Natural killer cell treated with Interleukin-12 subunit alpha and Interleukin-12 subunit beta and Interleukin-15 and Interleukin-18, amount 100 ng/mL, for 72 hours (primary cell): ENCODE measurements around the gene PRCP. TPM values are rescaled to one million over a fixed set of nuclear protein-coding genes. Genes with fewer than 3 reads are reported as not detected.
"Not testable (repeated sequence)": the region's sequence is repeated elsewhere in the genome, so short reads cannot be mapped to it uniquely, and the experiment has no call there.

Source experiments
- ATAC-seq, 2 donors: fragments of 150-1000 bp; cut with Tn5 transposase in 1 of 2; sonication (Bioruptor Pico), chemical (Tn5 transposase) in 1 of 2; 2 replicates each; pipeline ENCODE4 v1.10.0; 2021
- DNase-seq: peaks from one replicate; pipeline ENCODE4 v3.0.0; 2022; ENCODE audit warnings: low spot score
- H3K27ac Mint-ChIP-seq, 2 donors: 1 replicate in 1 of 2; 2 replicates in 1 of 2; pipeline ENCODE4 v1.8.0; 2022; ENCODE audit warnings: mixed read lengths in 2 of 2, mild to moderate bottlenecking in 1 of 2, moderate library complexity in 1 of 2
- H3K27me3 Mint-ChIP-seq, 2 donors: 1 replicate in 1 of 2; 2 replicates in 1 of 2; pipeline ENCODE4 v1.8.0; 2022; ENCODE audit warnings: mixed read lengths in 2 of 2
- H3K36me3 Mint-ChIP-seq: one replicate; pipeline ENCODE4 v1.8.0; 2022; ENCODE audit warnings: mixed read lengths
- H3K4me1 Mint-ChIP-seq, 2 donors: 1 replicate in 1 of 2; 2 replicates in 1 of 2; pipeline ENCODE4 v1.8.0; 2022; ENCODE audit warnings: low read depth in 2 of 2, mixed read lengths in 2 of 2, mild to moderate bottlenecking in 1 of 2
- H3K4me3 Mint-ChIP-seq: one replicate; pipeline ENCODE4 v1.8.0; 2022; ENCODE audit warnings: mixed read lengths
- H3K9me3 Mint-ChIP-seq: 2 replicates; pipeline ENCODE4 v1.8.0; 2022; ENCODE audit warnings: mixed read lengths
- total RNA-seq, 2 donors: library from RNA; stranded (reverse); gene quantifications; one replicate each; pipeline ENCODE4 v1.2.3, GENCODE V29; 2022

The PRCP gene
- total RNA-seq, 2 donors from 2014 or later: 16.9 to 21.1 TPM

DNA sequence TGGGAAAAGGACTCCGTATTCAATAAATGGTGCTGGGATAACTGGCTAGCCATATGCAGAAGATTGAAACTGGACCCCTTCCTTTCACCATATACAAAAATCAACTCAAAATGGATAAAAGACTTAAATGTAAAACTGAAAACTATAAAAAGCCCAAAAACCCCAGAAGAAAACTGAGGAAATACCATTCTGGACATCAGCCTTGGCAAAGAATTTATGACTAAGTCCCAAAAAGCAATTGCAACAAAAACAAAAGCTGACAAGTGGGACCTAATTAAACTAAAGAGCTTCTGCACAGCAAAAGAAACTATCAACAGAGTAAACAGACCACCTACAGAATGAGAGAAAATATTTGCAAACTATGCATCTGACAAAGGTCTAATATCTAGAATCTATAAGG, 45.3 kb downstream of the PRCP start:
- DNase-seq, H3K27me3 Mint-ChIP-seq, H3K27ac Mint-ChIP-seq, H3K4me1 Mint-ChIP-seq, H3K4me3 Mint-ChIP-seq, H3K9me3 Mint-ChIP-seq, H3K36me3 Mint-ChIP-seq, ATAC-seq: not testable (repeated sequence)

DNA sequence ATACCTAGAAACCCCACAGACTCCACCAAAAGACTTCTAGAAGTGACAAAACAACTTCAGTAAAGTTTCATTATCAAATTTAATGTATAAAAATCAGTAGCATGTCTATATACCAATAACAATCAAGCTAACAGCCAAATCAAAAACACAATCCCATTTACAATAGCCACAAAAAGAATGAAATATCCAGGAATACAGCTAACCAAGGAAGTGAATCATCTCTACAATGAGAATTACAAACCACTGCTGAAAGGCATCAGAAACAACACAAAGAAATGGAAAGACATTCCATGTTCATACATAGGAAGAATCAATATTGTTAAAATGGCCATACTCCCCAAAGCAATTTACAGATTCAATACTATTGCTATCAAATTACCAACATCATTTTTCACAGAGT, 46.0 kb downstream of the PRCP start:
- Mint-ChIP-seq H3K4me3 (no peak overlapping the region), H3K4me1 (peaks cover 7% of the 10 kb centered on the region in 2 donors), H3K9me3 (no peaks in the 10 kb centered on the region), H3K36me3 (no peaks in the 10 kb centered on the region), H3K27me3 (no peaks in the 10 kb centered on the region), H3K27ac (no peak overlapping the region)
- no peak for ATAC-seq
- no peak for DNase-seq

DNA sequence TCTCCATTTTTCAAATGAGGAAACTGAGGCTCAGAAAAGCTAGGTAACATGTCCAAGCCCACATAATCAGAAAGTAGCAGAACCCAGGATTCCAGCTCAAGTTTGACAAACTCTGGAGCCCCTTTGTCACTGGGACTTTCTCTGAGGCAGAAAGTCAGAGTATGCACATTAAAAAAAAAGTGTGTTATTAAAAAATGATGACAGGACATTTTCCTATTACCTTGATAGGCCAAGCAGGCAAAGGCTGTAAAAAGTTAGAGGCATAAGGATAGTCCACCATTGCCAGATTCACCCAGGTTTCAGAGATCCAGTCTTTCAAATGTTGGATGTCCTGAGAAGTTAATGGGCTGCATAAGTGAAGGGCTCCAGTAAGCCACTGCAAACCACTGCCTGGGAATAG, 51.4 kb downstream of the PRCP start:
- Mint-ChIP-seq H3K36me3 (no peaks in the 10 kb centered on the region), H3K4me1 (peaks cover 0 to under 1% of the 10 kb centered on the region in 2 donors), H3K27ac (no peak overlapping the region), H3K4me3 (no peak overlapping the region), H3K27me3 (no peaks in the 10 kb centered on the region), H3K9me3 (no peaks in the 10 kb centered on the region)
- DNase-seq (no peak), ATAC-seq (no peak)

DNA sequence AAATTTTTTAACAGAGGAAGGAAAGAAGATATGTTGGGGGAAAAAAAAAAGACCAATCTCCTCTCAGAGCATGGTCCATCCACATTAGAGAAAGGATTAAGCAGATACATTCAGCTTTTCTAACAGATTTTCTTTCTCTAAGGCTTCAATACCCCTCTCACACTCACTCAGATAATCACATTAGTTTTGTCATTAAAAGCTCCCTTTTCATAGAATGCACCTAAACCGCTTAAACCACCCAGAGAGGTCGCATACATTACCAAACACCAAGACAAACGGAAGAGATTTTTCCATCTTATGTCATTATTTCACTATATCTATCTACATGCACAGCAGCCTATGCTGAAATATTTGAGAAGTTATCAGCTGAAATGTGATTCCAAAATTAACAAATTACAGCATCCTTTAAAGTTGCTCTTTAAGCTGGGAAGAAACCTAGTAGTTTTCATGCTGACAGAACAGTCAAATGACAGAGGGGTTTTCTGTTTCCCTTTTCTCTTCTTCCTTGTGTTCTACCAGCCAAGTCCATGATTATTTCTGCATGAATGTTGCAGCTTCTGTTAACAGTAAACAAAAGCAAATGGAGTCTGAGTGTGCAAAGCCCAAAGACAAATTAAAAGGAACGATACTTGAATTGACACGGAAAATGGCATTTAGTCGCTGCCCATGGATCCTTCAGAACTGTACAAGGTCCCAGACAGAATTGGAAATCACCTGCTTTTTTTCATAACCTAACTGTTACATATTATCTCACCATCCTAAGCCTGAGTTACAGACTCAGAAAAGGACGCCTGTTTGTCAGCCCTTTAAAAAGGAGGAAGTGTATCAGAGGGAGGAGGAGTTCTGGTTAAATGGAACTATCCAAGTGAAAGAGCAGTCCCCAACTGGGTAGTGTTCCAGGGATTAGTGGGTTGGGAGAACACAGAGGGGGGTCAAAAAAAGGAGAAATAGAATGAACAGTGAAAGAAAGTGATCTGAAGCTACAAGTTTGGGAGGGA, 54.6 kb downstream of the PRCP start:
- Mint-ChIP-seq H3K36me3 (peaks cover 4% of the 10 kb centered on the region), H3K27ac (no peak overlapping the region)

DNA sequence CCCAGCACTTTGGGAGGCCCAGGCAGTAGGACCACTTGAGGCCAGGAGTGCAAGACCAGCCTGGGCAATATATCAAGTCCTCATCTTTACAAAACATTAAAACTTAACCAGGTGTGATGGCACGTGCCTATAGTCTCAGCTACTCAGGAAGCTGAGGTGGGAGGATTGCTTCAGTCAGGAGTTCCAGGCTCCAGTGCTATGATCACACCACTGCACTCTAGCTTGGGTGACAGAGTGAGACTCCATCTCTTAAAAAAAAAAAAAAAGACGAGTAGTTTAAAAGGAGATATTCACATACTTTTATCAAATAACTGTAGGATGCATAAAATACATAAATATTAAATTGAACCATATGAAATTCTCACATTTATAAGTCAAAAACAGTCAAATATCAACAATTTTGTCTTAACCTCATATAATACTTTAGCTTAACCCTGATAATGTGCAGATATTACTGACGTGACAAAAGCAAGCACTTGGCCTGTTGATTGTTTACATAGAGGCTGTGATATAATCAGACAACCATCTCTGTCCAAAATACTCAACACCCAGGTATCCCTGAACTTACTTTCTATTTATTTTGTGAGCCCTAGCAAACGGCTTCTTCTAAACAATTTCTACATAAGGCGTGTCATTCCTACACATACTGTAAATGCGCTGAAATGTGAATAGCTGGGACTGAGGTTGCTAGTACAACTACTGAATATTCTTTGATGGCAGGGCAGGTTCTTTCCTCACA, 57.0 kb downstream of the PRCP start:
- Mint-ChIP-seq H3K4me1 (no peaks in the 10 kb centered on the region), H3K9me3 (no peaks in the 10 kb centered on the region), H3K27me3 (no peaks in the 10 kb centered on the region), H3K4me3 (no peak overlapping the region), H3K27ac (no peak overlapping the region), H3K36me3 (peaks cover 6% of the 10 kb centered on the region)
- DNase-seq: no peak
- no peak for ATAC-seq

More for the DNA sequence above, 54.6 kb downstream of the PRCP start:
- H3K27me3 Mint-ChIP-seq: no peaks in the 10 kb centered on the region
- H3K4me1 Mint-ChIP-seq: no peaks in the 10 kb centered on the region
- H3K4me3 Mint-ChIP-seq: no peak overlapping the region
- DNase-seq (no peak), ATAC-seq (no peak)
- H3K9me3 Mint-ChIP-seq: no peaks in the 10 kb centered on the region

DNA sequence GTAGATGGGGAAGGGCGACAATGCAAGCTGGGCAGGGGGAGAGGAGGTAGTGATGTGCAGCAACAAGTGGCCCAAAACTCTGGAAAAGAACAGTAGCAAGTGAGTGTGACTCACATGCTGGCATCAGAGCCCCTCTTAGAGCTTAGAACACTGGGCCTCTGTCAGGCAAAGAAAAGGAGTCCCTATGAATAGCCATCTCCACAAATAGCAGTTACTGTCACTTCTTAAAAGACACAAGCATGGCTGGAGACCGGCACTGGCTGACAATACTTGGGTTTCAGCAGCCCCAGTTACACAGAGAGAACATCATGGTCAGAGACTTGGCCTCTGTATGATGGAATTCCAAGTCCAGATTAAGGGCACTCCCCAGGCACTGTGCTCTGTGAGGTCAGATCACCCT, 58.2 kb downstream of the PRCP start:
- no peaks in the 10 kb centered on the region for H3K27me3 Mint-ChIP-seq
- no peak for ATAC-seq
- DNase-seq: no peak
- H3K4me3 Mint-ChIP-seq: no peak overlapping the region
- no peaks in the 10 kb centered on the region for H3K9me3 Mint-ChIP-seq
- H3K36me3 Mint-ChIP-seq: peaks cover 10% of the 10 kb centered on the region
- H3K27ac Mint-ChIP-seq: no peak overlapping the region
- H3K4me1 Mint-ChIP-seq: no peaks in the 10 kb centered on the region

DNA sequence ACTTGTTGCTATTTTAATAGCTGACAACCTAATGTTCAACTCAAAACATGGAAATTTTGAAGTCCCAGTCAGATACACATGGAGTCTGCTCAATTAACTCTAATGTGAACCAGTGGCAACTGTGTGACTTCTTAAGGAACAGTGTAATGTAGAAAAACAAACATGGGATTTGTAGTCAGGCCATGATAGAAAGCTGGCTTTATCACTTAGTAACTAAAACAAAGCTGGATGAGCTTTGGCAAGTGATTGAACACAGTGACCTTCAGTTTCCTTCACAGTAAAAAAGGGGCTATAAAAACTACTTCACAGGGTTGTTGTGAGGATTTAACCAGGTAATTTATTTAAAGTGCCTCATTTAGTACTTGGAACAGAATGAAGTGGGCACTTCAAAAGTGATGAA, 62.6 kb downstream of the PRCP start:
- Mint-ChIP-seq H3K27me3 (no peaks in the 10 kb centered on the region), H3K4me1 (no peaks in the 10 kb centered on the region), H3K36me3 (peaks cover 17% of the 10 kb centered on the region), H3K27ac (no peak overlapping the region), H3K9me3 (no peaks in the 10 kb centered on the region), H3K4me3 (no peak overlapping the region)
- ATAC-seq (no peak), DNase-seq (no peak)

DNA sequence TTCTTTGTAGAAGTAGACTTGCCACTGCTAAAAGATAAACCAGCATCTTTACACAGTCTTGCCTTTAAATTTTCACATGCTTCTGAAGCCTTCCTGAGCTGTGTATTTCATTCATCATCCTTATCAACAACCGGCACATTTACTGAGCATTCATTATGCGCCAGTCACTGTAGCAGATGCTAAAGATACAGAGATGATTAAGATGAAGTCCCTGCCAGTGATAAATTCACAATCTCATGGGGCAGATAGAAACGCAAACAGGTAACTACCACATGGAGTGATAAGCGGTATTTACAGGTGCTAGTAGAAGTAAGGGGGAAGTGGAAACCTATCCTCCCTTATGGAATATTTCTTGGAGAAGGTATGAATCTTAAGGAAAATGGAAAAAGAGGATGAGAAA, 67.2 kb downstream of the PRCP start:
- H3K4me3 Mint-ChIP-seq: no peak overlapping the region
- ATAC-seq: no peak

DNA sequence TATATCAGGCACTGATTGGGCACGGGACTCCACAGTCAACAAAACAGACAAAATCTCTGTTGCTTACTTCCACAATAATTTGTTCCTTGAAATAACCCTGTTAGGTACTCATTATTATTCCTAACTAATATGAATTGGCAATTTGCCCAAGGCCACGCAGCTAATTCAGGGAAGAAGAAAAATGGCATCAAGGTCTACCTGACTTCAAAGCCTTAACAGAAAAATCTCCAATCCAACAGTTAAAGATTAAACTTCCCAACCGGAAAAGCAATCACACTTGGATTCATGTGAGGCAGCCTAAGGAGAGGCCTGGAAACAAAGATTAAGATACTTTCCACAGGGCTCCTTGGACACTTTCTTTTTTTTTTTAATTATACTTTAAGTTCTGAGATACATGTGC, 68.9 kb downstream of the PRCP start:
- no peak for ATAC-seq
- Mint-ChIP-seq H3K9me3 (no peaks in the 10 kb centered on the region), H3K27ac (no peak overlapping the region), H3K4me3 (no peak overlapping the region), H3K27me3 (no peaks in the 10 kb centered on the region), H3K36me3 (peaks cover 10% of the 10 kb centered on the region), H3K4me1 (no peaks in the 10 kb centered on the region)
- no peak for DNase-seq

More for the DNA sequence above, 67.2 kb downstream of the PRCP start:
- Mint-ChIP-seq H3K9me3 (no peaks in the 10 kb centered on the region), H3K27me3 (no peaks in the 10 kb centered on the region), H3K27ac (no peak overlapping the region), H3K36me3 (peaks cover 14% of the 10 kb centered on the region), H3K4me1 (no peaks in the 10 kb centered on the region)
- no peak for DNase-seq

DNA sequence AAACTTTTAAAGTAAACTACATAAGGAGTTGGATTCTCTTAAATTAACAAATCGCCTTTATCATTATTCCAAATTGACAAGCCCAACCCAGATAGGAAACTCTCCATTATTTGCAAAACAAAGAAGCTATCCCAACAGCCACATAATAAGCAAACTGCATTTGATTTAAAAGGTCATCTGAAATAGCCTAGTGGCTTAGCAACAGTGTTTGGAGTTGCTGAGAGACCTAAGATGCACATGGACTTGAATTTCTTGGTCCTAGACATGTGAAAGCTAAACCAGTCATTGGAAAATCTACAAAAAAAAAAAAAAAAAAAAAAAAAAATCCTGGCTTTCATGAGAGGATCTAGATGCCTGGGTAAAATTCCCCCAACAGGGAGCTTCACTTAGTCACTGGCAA, 69.5 kb downstream of the PRCP start:
- H3K27me3 Mint-ChIP-seq: no peaks in the 10 kb centered on the region
- H3K4me3 Mint-ChIP-seq: no peak overlapping the region
- ATAC-seq: no peak
- peaks cover 10% of the 10 kb centered on the region for H3K36me3 Mint-ChIP-seq
- no peak for DNase-seq
- H3K9me3 Mint-ChIP-seq: no peaks in the 10 kb centered on the region
- no peak overlapping the region for H3K27ac Mint-ChIP-seq
- no peaks in the 10 kb centered on the region for H3K4me1 Mint-ChIP-seq

DNA sequence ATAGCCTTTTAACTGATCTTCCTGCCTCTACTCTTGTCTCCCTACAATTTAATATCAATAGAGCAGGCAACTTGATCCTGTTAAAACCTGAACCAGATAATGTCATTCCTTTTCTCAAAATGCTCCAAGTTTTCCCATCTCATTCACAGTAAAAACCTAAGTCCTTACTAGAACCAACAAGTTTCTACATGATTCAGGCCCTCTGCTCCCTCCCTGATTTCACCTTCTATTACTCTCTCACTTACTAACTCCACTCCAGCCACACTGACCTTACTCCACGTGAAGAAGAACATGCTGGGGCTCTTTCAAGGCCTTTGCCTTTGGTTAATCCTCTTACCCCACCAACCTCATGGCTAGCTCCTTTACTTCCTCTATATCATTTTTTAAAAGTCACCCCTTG, 71.1 kb downstream of the PRCP start:
- H3K4me3 Mint-ChIP-seq: no peak overlapping the region
- no peaks in the 10 kb centered on the region for H3K4me1 Mint-ChIP-seq
- H3K9me3 Mint-ChIP-seq: no peaks in the 10 kb centered on the region
- H3K27me3 Mint-ChIP-seq: no peaks in the 10 kb centered on the region
- ATAC-seq (no peak), DNase-seq (no peak)
- no peak overlapping the region for H3K27ac Mint-ChIP-seq
- H3K36me3 Mint-ChIP-seq: peaks cover 4% of the 10 kb centered on the region

DNA sequence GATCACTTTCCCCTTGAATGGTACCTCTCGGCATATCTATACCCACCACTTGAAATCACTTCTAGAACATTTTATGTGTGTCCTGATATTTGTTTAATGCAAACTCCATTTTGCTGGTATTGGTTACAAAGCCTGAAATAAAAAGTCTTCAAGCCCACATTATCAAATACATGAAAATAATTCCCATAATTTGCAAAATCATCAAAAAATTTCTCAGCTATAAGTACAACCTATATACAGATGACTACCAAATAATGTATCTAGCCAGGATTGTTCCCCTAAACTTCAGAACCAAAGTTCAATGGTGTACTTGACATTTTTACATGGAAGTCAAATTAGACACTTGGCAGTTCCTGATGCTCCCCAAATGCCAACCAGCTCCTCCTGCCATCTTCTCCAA, 71.8 kb downstream of the PRCP start:
- Mint-ChIP-seq H3K4me1 (no peaks in the 10 kb centered on the region), H3K4me3 (no peak overlapping the region), H3K27me3 (no peaks in the 10 kb centered on the region), H3K36me3 (peaks cover 4% of the 10 kb centered on the region), H3K9me3 (no peaks in the 10 kb centered on the region), H3K27ac (no peak overlapping the region)
- no peak for ATAC-seq
- DNase-seq: no peak

DNA sequence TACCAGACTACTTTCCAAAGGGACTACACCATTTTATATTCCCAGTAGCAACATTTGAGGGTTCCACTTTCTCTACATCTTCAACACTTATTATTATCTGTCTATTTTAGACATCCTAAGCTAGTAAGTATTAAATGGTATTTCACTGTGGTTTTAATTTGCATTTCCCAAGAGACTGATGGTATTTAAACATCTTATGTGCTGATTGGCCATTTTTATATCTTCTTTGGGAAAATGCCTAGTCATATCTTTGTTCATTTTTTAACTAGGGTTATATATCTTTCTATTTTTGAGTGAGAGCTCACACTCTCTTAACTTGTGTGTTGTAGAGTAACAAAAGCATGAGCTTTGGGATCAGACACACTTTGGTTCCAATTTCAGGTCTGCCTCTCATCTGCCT, 73.7 kb downstream of the PRCP start:
- Mint-ChIP-seq H3K27ac (no peak overlapping the region), H3K4me3 (no peak overlapping the region), H3K36me3 (no peaks in the 10 kb centered on the region), H3K9me3 (no peaks in the 10 kb centered on the region), H3K27me3 (no peaks in the 10 kb centered on the region), H3K4me1 (no peaks in the 10 kb centered on the region)
- no peak for DNase-seq
- no peak for ATAC-seq
